Stimulated activated CD4-positive, alpha-beta T cell treated with anti-CD3 and anti-CD28 coated beads, Interleukin-12 subunit alpha, Interleukin-12 subunit beta, amount 100 ng/mL, for 48 hours (primary cell): ENCODE results near the gene LRRN2.

Experiments used
- DNase-seq, 3 donors: peaks; one replicate each; pipeline ENCODE4 v3.0.0-alpha.2; 2020; ENCODE audit warnings: low read depth in 2 of 3, low spot score in 1 of 3

LRRN2 gene

DNA sequence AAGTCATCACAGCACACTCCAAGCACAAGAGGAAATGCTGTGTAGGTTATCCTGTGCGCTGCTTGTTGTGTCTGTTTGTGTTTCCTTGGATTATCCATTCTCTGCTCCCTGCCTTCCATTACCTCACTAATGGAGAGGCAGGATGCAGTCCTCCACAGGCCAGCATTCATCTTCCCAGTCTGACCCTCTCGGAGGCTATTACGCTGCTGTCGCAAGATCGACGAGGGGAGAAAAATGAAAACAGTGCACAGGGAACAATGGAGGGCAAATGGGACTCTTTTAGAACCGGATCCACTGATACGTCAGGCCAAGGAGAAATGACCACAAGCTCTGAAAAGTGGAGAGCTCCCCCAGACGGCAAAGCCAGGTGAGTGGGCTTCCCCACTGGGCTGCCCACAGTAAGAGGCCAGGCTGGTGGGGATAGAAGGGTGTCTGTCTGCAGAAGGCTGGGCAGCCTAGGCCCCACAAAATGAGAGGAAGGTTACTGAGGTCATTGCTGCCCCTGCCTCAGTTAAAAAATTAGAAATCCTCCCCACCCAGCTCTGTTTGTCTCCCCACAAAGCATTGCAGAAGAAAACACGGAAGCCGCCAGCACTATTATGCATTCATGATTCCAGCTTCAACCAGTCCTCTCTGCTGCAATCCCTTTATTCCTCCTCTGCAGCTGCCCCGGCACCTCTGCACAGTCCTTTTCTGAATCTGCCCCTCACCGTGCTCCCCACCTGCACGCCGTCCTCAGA, 21.7 kb downstream of the LRRN2 start:
- DNase-seq, result no peak

DNA sequence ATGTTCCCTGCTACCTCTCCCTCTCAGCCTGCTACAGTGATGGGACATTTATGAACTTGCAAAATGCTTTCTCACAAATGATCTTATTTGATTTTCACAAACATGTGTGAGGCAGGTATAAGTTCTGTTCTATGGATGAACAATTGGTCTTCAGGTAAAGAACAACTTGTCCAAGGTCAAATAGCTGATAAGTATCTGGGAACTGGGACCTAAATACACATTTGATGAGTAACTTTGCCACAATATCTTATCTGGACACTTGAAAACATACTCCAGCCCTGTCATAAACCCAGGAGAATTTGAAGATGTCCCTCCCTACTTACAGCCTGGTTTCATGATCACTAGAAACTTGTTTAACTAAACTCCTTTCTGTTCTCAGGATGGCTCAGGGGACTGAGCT, 23.0 kb downstream of the LRRN2 start:
- no peak for DNase-seq

- no peak for DNase-seq
Measured at GRCh38 chr1:204660509-204660908, 25.0 kb downstream of the LRRN2 start.

DNA sequence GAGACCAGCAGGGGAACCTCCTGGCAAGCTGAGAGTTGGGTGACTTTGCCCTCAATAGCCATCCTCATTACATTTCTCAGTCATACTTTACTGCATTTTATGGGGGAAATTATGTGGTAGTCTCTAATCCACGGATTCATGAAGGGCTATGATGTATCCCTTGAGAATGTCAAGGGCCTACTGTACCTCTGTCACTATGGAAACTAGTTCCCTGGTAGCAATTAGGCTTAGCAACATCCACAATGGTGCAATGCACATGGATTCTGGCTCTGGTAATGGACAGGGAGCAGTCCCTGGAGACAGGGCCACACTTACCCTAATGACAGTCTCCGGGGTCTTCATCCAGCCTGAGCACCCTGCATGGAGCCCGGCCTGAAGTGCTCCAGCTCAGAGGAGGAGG, 26.5 kb downstream of the LRRN2 start:
- no peak for DNase-seq

GRCh38 chr1:204658295-204658694, 27.2 kb downstream of the LRRN2 start:
- no peak for DNase-seq

DNA sequence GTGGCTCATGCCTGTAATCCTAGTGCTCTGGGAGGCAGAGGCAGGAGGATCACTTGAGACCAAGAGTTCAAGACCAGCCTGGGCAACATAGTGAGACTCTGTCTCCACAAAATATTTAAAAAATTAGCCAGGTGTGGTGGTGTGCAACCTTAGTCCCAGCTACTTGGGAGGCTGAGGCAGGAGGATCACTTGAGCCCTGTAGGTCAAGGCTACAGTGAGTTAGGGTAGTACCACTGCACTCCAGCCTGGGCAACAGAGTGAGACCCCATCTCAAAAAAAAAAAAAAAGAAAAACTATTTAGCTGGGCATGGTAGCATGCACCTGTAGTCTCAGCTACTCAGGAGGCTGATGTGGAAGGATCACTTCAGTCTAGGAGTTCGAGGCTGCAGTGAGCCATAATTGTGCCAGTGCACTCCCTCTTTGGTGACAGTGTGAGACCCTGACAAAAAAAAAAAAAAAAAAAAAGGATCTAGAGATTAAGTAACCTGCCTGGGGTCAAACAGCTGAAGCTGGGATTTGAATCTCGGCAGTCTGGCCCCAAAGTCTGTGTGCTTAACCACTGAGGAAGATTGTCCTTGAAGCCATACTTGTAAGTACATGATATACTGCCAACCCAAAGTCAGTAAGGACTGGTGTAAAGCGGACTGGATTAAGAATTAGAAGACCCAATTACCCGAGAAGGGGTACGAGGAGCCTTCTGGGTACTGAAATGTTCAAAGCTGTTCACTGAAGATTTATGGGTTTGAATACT, 31.8 kb downstream of the LRRN2 start:
- no peak for DNase-seq

- DNase-seq, result no peak
Measured at GRCh38 chr1:204652497-204652896, 33.0 kb downstream of the LRRN2 start.

GRCh38 chr1:204651843-204652421, 33.6 kb downstream of the LRRN2 start:
- no peak for DNase-seq

GRCh38 chr1:204650911-204651570, 34.5 kb downstream of the LRRN2 start:
- DNase-seq, result no peak

GRCh38 chr1:204649721-204650521, 35.6 kb downstream of the LRRN2 start:
- DNase-seq, result no peak

DNA sequence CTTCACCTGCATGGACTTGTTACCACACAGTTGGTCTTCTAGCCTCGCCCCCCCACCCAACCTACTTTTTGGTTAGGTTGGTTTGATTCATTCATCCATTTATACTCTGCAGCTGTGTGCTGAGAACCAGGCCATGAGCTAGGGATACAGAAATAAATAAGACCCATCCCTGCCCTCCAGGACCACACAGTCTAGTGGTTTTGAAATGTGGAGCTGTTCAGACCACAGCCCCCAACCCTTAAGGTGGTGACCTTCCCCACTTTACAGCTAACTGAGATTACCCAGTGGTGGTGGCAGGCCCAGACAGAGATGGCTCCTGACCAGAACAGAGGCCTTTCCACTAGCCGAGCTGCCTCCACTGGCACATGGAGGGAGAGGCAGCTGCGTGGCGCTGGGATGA, 37.0 kb downstream of the LRRN2 start:
- no peak for DNase-seq

- DNase-seq, result no peak
Measured at GRCh38 chr1:204647805-204648153, 37.8 kb downstream of the LRRN2 start.

DNA sequence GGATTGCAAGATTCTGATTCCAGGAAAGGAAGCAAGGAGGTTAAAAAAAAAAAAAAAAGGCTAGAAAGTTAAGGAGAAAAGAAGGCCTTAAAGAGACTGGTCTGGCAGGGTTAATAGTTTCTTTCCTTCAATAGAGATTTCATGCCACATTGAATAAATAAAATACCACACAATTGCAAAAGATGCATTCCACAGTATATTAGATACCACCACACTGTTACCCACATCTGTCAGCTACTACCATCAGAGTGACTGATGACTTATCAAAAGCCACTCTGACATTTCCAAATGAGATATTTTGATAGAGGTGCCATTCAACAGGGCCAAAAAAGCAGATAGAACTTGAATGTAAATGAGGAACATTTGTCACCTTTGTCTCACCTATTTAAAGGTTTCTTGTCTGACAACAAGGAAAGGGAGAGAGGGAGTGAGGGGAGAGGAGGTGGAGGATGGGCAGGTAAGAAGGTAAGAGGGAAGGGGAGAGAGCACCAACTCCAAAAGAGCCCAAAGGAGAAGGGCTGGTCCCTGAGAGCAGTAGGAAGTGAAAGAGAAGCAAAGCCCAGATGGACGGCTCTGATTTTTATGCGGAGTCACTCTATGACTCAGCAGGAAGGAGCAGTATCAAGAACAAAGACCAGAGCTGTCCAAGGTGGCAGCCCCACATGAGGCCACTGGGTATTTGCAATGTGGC, 38.3 kb downstream of the LRRN2 start:
- DNase-seq, result no peak

- no peak for DNase-seq
Measured at GRCh38 chr1:204645666-204646065, 39.9 kb downstream of the LRRN2 start.

GRCh38 chr1:204645251-204645650, 40.3 kb downstream of the LRRN2 start:
- DNase-seq, result no peak

DNA sequence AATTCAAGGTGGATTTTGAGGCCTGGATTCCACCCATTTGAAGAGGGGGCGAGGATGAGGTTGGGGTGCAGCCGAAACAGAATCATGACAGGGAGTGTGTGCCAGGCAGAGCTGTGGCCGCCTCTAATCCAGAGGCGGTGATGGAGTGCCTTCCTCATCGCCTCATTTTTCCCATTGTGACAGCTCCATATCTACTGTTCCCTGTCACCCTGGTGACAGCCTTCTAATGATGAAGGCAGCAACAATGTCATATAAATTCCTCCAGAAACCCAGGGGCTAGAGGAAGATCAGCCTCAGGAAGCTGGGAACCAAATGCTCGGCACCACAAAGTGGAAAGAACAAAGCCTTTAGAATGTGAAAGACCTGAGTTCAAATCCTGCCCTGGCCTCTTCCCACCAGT, 42.0 kb downstream of the LRRN2 start:
- DNase-seq, result no peak

DNA sequence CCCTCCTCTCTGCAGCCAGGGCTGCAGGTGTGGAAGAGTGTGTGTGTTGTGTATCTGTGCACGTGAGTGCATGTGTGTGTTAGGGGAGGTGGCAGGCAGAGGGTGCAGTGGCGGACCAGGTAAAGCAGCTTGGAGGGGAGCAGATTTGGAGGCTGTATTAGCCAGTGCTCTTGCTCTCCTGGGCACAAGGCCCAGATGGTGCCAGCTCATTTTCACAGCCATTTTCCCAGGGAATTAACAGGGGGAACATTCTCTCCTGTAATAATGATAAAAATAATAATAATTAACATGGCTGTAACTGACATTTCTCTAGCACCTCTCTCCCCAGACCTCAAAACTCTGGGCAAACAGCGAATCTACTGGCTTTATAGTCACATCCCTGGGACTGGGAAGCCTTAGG, 43.6 kb downstream of the LRRN2 start:
- no peak for DNase-seq

- no peak for DNase-seq
Measured at GRCh38 chr1:204641455-204641854, 44.1 kb downstream of the LRRN2 start.

- no peak for DNase-seq
Measured at GRCh38 chr1:204640578-204640977, 45.0 kb downstream of the LRRN2 start.

GRCh38 chr1:204634260-204634910, 51.2 kb downstream of the LRRN2 start:
- no peak for DNase-seq
